ENCODE measurements around the gene PCYT1A.

GRCh38 chr3:196240424-196240823 is 47.1 kb downstream of the PCYT1A start:
- no peak for TF ChIP-seq GLIS3 (CRISPR knock-in tag; IDR thresholded peaks at IDR 0.05)
- no peak for TF ChIP-seq BACH2 (CRISPR knock-in tag; IDR thresholded peaks at IDR 0.05; ENCODE audit: borderline replicate concordance)

All from SK-N-SH treated with all-trans-retinoic acid at 6 μM for 48 hours (cell line).